Measurements from ENCODE around the gene XIST.
A peak's percentile ranks its signal among the peaks of the same experiment; 100 is the strongest.

The XIST gene

DNA sequence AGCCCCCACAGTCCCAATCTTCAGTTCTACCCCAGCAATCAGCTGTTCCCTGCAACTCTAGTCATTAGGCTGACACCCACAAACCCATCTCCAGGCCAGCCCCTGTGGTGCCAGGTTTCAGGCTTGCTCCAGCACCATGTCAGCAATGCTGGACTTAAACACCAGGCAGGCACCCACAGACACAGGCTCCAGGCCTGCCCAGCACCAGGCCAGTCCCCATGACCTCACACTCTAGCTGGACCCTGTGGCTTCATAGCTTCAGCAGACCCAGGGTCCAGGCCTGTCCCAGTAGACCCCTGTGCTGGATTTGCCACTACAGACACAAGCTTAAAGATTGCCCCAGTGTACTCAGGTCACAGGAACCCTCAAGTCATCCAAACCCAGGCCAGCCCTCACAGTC lies 10.8 kb upstream of the XIST start:
- no peak for TF ChIP-seq CTCF (IDR thresholded peaks at IDR 0.05)
- no peak overlapping the region for H3K27ac ChIP-seq
- no peak overlapping the region for H3K4me3 ChIP-seq
- DNase-seq (ENCODE audit: low spot score): no peak

- Histone ChIP-seq H3K27ac (no peak overlapping the region), H3K4me3 (no peak overlapping the region)
- no peak for DNase-seq (ENCODE audit: low spot score)
- TF ChIP-seq CTCF (IDR thresholded peaks at IDR 0.05): no peak
These were observed 7.1 kb upstream of the XIST start for GRCh38 chrX:73859622-73860021.

- DNase-seq (ENCODE audit: low spot score): peak; percentile 79
- Histone ChIP-seq H3K4me3 (no peak overlapping the region), H3K27ac (no peak overlapping the region)
- TF ChIP-seq CTCF (IDR thresholded peaks at IDR 0.05): peak; percentile 47
These were observed 3.0 kb upstream of the XIST start for GRCh38 chrX:73855546-73855945.

DNA sequence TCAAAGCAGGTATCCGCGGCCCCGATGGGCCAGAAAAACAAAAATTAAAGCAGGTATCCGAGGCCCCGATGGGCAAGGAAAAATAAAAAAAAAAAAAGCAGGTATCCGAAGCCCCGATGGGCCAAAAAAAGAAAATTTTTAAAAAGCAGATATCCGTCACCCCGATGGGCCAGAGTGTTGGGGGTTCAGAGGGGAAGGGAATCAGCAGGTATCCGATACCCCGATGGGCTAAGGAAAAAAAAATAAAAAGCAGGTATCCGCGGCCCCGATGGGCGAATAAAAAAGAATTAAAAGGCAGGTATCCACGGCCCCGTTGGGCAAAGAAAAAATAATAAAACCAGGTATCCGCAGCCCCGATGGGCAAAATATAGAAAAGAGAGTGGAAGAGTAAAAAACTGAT lies 492 bp downstream of the XIST start:
- Histone ChIP-seq H3K4me3 (peak overlapping the region; percentile 65), H3K27ac (peak overlapping the region; percentile 75 to 76)
- no peak for TF ChIP-seq CTCF (IDR thresholded peaks at IDR 0.05)
- DNase-seq (ENCODE audit: low spot score): no peak

DNA sequence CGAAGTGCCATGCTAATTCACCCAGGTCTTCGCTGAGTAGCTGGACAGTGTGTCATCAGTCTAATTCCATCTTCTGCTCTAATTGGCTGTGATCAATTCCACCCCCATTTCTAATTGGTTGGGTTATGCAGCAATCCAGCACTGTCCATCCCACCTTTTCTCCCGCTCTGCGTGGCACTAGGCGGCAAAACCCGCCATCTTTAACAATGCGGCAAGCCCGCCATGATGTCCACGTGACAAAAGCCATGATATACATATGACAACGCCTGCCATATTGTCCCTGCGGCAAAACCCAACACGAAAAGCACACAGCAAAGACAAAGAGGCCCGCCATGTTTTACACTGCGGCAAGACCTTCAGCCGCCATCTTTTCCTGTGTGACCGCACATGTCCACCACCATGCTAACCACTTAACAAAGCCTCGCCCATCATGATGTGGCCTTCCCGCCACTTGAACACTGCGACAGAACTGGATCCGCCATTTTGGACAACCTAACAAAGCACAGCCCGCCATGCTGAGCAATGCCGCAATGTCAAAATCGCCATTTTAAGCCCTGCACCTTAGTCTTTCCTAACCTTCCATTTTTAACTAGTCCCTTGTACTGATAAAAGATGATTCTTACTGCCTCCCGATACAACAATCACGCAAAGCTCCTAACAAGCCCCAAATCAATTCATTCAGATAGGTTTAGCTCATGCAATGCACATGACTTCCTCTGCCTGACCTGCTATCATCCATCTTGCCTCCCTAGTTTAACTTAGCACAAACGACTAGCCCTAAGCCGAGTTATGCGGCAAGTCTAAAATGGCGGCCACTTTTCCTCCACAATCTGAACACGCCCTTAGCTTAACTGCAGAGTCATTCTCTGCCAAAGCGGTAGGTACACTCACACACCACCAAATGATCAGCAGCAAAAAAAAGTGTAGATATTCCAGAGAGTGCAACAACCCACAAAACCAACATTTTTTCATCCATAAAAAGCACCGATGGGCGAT lies 1.2 kb downstream of the XIST start:
- TF ChIP-seq CTCF (IDR thresholded peaks at IDR 0.05): no peak
- peak; percentile 96 for DNase-seq (ENCODE audit: low spot score)
- Histone ChIP-seq H3K27ac (peak overlapping the region; percentile 75 to 76), H3K4me3 (peak overlapping the region; percentile 67)

- DNase-seq (ENCODE audit: low spot score): no peak
- peak overlapping the region in 1 of 2 donors; percentile 75 for H3K27ac ChIP-seq
- H3K4me3 ChIP-seq: peak overlapping the region; percentile 67
- no peak for TF ChIP-seq CTCF (IDR thresholded peaks at IDR 0.05)
These were observed 2.1 kb downstream of the XIST start for GRCh38 chrX:73850124-73851013.
